Fibroblast of skin of abdomen (primary cell): ENCODE measurements around the gene TTC14.

Source experiments
- DNase-seq: peaks from one replicate; pipeline ENCODE4 v3.0.0-alpha.2; 2013

Gene TTC14

DNA sequence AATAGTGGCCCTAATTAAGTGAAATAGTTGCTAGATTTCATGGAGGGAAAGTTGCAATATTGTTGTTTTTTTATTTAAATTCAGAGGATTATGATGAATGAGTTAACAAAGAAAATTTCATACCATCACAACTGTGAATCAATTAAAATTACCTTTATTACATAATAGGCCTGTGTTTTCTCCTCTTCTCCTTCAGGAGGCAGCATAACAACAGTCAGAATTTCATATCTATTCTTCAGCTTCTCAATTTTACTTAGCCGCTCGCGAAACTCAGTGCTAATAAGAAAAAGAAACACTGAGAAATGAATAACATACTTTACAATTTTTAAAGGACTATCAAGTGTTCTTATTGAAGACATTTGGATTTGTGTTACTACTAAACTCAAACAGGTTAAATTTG lies 29.4 kb downstream of the TTC14 start:
- DNase-seq: no peak

DNA sequence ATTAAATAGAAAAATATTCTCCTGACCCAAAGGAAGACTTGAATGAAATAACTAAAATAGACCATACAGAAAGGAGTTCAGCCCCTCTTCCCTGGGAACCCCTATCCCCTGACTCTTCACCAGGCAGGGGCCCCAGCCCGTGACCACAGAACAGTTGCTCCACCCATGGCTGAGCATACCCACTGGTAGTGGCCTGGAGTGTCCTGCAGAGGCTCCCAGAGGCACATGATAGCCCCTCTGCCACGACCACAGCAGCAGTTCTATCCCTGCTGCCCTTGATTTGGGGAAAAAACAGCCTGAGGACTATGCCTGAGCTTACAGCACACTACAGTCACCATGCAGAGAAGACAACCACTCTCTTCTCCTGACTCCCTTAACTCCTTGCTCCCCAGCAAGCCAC lies 31.8 kb downstream of the TTC14 start:
- no peak for DNase-seq

DNA sequence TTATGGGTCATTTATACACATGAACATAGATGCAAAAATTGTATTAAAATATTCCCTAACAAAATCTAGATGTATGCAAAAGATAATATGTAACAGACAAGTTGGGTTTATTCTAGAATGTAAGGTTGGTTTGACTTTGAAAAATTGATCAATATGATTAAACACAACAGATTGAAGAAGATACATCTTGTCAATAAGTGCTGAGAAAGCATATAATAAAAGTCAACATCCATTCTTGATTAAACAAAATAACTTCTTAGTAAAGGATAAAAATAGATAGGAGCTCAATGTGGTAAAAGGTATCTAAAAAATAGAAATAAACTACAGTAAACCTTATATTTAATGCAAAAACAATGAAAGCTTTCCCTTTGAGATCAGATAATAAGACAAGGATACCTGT lies 39.0 kb downstream of the TTC14 start:
- DNase-seq: no peak

DNA sequence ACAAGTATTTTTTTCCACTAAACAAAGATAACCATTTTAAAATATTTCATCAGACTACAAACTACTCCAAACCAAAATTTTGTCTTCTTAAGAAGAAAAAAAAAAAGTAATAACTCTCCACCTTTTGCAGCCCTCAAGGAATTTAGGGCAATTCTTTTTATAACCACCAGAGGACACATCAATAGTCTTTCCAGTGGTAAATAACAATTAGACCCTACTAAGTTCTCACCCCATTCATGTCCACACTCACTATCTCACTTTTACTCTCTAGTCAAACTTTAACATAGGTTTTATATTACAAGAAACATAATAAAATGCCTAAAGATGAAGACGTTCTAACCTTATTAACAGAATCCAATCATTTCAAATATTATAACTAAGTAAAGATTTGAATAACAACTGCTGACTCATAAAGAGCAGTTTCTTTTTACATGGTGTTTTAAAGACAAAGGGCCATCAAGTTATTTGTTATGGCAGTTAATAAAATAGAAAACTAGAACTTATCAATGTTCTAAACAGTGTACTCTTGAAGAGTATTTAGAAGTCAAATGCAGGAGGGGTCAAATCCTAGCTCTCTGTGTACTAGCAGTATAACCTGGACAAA lies 44.3 kb downstream of the TTC14 start:
- DNase-seq: no peak

DNA sequence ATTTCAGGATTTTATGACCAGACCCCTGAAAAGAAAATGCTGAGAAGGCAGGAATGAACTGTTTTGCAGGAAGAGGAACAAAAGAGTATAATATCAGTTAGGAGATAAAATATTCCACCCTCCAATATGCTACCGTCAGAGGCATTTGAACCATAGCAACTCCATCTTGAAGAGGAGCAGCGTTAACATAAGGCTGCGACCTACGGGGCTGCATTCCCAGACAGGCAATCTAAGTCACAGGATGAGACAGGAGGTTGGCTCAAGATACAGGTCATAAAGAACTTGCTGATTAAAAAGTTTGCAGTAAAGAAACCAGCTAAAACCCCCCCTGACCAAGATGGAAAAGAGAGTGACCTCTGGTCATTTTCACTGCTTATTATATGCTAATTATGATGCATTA lies 54.4 kb downstream of the TTC14 start:
- no peak for DNase-seq

DNA sequence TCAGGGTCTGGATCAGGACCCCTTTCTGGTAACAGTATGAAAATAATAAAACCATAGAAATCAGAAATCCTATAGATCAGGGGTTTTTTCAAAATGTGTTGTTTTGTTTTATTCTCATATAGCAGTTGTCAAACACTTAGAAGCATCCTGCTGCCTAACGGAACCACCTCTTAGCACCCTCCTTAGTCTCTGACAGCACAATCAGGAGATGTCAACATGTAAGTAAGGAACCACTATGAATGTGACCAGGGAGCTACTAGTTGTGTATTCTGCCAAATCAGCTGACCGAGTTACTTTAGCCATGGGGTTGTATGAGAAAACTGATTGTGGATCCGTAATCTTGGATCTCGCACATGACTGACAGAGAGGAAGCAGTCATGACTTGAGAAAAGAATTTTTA lies 55.1 kb downstream of the TTC14 start:
- DNase-seq: no peak
